ENCODE data around the gene SEMA6A. TPM values are rescaled to one million over a fixed set of nuclear protein-coding genes. Genes with fewer than 3 reads are reported as not detected.

SEMA6A gene
- total RNA-seq, 2 experiments from 2014 or later: not detected

- H3K27ac ChIP-seq (ENCODE audit: low read depth, low read length, poor library complexity, severe bottlenecking): no peak overlapping the region
- DNase-seq (ENCODE audit: low spot score): no peak
- BruUV-seq (replicated peaks): no TSS peak
- ChIA-PET CTCF (ENCODE audit: unreplicated experiment) (no interaction called here), POLR2A (no interaction called here)
- no peaks in the 10 kb centered on the region for H3K9me2 ChIP-seq (ENCODE audit: insufficient read depth, low read length)
- H3K36me3 ChIP-seq (ENCODE audit: insufficient read depth, low read length): no peaks in the 10 kb centered on the region
- H4K20me1 ChIP-seq (ENCODE audit: insufficient read depth, low read length): no peaks in the 10 kb centered on the region
- H3K4me3 ChIP-seq (ENCODE audit: low read depth, low read length, poor library complexity, severe bottlenecking): no peak overlapping the region
- no peak overlapping the region for H3K4me2 ChIP-seq (ENCODE audit: low read length)
- intact Hi-C loops (cut with micrococcal nuclease; ENCODE audit: unreplicated experiment): no loop called here
- H2AFZ ChIP-seq (ENCODE audit: low read length): no peak overlapping the region
- no peak for TF ChIP-seq CTCF (conservative IDR thresholded peaks at IDR 0.05; ENCODE audit: low read length)
- TF ChIP-seq EZH2phosphoT487 (IDR thresholded peaks at IDR 0.05; ENCODE audit: borderline replicate concordance, low read depth, low read length): no peak
- H3K79me2 ChIP-seq (ENCODE audit: insufficient read depth, low read depth, low read length): no peaks in the 10 kb centered on the region
- H3K4me1 ChIP-seq (ENCODE audit: insufficient read depth, low read length, poor library complexity, severe bottlenecking): no peaks in the 10 kb centered on the region
- no peaks in the 10 kb centered on the region for H3K9me3 ChIP-seq (ENCODE audit: low read length)
Observed at GRCh38 chr5:116521173-116521872, 53.3 kb downstream of the SEMA6A start.

GRCh38 chr5:116520771-116521170, 53.9 kb downstream of the SEMA6A start:
- Histone ChIP-seq H3K9me2 (ENCODE audit: insufficient read depth, low read length) (no peaks in the 10 kb centered on the region), H3K36me3 (ENCODE audit: insufficient read depth, low read length) (no peaks in the 10 kb centered on the region), H3K27ac (ENCODE audit: low read depth, low read length, poor library complexity, severe bottlenecking) (no peak overlapping the region), H3K79me2 (ENCODE audit: insufficient read depth, low read depth, low read length) (no peaks in the 10 kb centered on the region), H3K9me3 (ENCODE audit: low read length) (no peaks in the 10 kb centered on the region), H2AFZ (ENCODE audit: low read length) (no peak overlapping the region), H3K4me3 (ENCODE audit: low read depth, low read length, poor library complexity, severe bottlenecking) (no peak overlapping the region), H3K4me2 (ENCODE audit: low read length) (no peak overlapping the region), H3K4me1 (ENCODE audit: insufficient read depth, low read length, poor library complexity, severe bottlenecking) (no peaks in the 10 kb centered on the region), H4K20me1 (ENCODE audit: insufficient read depth, low read length) (no peaks in the 10 kb centered on the region)
- CTCF ChIA-PET (ENCODE audit: unreplicated experiment): no interaction called here
- BruUV-seq (replicated peaks): no TSS peak
- POLR2A ChIA-PET: no interaction called here
- DNase-seq (ENCODE audit: low spot score): no peak
- no peak for TF ChIP-seq EZH2phosphoT487 (IDR thresholded peaks at IDR 0.05; ENCODE audit: borderline replicate concordance, low read depth, low read length)
- no peak for TF ChIP-seq CTCF (conservative IDR thresholded peaks at IDR 0.05; ENCODE audit: low read length)
- intact Hi-C loops (cut with micrococcal nuclease; ENCODE audit: unreplicated experiment): no loop called here

- DNase-seq (ENCODE audit: low spot score): no peak
- H3K9me3 ChIP-seq (ENCODE audit: low read length): no peaks in the 10 kb centered on the region
- no peaks in the 10 kb centered on the region for H3K36me3 ChIP-seq (ENCODE audit: insufficient read depth, low read length)
- H3K9me2 ChIP-seq (ENCODE audit: insufficient read depth, low read length): no peaks in the 10 kb centered on the region
- no peak overlapping the region for H2AFZ ChIP-seq (ENCODE audit: low read length)
- no peaks in the 10 kb centered on the region for H3K4me1 ChIP-seq (ENCODE audit: insufficient read depth, low read length, poor library complexity, severe bottlenecking)
- intact Hi-C loops (cut with micrococcal nuclease; ENCODE audit: unreplicated experiment): no loop called here
- no peak overlapping the region for H3K4me3 ChIP-seq (ENCODE audit: low read depth, low read length, poor library complexity, severe bottlenecking)
- CTCF ChIA-PET (ENCODE audit: unreplicated experiment): no interaction called here
- H3K79me2 ChIP-seq (ENCODE audit: insufficient read depth, low read depth, low read length): no peaks in the 10 kb centered on the region
- BruUV-seq (replicated peaks): no TSS peak
- H4K20me1 ChIP-seq (ENCODE audit: insufficient read depth, low read length): no peaks in the 10 kb centered on the region
- POLR2A ChIA-PET: no interaction called here
- TF ChIP-seq CTCF (conservative IDR thresholded peaks at IDR 0.05; ENCODE audit: low read length) (no peak), EZH2phosphoT487 (IDR thresholded peaks at IDR 0.05; ENCODE audit: borderline replicate concordance, low read depth, low read length) (no peak)
- no peak overlapping the region for H3K27ac ChIP-seq (ENCODE audit: low read depth, low read length, poor library complexity, severe bottlenecking)
- no peak overlapping the region for H3K4me2 ChIP-seq (ENCODE audit: low read length)
Observed at GRCh38 chr5:116518423-116518822, 56.2 kb downstream of the SEMA6A start.
